ENCODE results near the gene PLEKHG4B.
"Not testable (repeated sequence)": the region's sequence is repeated elsewhere in the genome, so short reads cannot be mapped to it uniquely, and the experiment has no call there.

PLEKHG4B gene

GRCh38 chr5:93221-93980 lies 1.4 kb downstream of the PLEKHG4B start:
- no peak for DNase-seq (ENCODE audit: low read depth in 3 of 3)

DNA sequence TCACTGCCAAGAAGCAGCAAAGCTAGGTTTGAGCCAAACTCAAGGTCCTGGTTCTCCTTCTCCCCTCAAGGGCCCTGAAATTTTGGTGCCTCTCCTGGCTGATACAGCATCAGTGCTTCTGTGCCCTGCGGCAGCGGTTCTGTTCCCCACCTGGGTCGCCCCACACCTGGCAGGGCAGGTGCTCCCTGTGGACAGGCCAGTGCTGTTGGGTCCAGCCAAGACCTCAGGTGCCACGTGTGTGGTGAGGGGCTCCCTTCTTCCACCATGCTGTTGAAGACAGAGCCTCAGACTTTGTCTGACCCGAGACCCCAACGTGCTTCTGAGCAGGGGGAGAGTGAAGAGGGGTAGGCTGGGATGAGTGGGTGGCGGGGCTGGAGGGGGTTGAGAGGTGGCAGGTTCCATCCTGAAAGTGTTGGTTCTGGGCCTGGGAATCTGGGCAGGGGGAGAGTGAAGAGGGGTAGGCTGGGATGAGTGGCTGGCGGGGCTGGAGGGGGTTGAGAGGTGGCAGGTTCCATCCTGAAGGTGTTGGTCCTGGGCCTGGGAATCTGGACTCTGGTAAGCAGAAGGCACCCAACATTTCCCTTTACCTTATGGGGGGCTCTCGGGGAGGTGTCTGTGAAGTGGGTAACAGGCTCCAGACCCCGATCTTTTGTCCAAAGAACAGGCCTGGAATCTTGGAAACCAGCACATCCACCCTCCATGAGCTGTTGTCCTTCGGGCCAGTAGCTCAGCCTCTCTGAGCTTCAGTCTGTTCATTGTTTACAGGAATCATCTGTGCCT lies 2.3 kb downstream of the PLEKHG4B start:
- DNase-seq (ENCODE audit: low read depth in 3 of 3): no peak

GRCh38 chr5:95241-95980 lies 3.4 kb downstream of the PLEKHG4B start:
- no peak for DNase-seq (ENCODE audit: low read depth in 3 of 3)

DNA sequence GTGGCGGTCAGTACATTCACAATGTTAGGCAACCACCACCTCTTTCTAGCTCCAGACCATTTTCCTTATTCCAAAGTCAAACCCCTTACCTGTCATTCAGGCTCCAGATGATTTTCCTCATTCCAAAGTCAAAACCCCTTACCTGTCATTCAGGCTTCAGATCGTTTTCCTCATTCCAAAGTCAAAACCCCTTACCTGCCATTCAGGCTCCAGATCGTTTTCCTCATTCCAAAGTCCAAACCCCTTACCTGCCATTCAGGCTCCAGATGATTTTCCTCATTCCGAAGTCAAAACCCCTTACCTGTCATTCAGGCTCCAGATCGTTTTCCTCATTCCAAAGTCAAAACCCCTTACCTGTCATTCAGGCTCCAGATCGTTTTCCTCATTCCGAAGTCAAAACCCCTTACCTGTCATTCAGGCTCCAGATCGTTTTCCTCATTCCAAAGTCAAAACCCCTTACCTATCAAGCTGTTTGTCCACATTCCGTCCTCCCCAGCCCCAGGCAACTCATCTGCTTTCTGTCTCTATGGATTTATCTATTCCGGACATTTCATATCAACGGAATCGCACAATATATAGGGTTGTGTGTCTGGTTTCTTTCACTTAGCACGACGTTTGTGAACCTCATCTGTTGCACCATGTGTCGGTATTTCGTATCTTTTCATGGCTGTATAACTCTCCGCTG lies 5.2 kb downstream of the PLEKHG4B start:
- no peak for DNase-seq (ENCODE audit: low read depth in 3 of 3)

GRCh38 chr5:99815-100214 lies 7.8 kb downstream of the PLEKHG4B start:
- DNase-seq (ENCODE audit: low read depth in 3 of 3): no peak

DNA sequence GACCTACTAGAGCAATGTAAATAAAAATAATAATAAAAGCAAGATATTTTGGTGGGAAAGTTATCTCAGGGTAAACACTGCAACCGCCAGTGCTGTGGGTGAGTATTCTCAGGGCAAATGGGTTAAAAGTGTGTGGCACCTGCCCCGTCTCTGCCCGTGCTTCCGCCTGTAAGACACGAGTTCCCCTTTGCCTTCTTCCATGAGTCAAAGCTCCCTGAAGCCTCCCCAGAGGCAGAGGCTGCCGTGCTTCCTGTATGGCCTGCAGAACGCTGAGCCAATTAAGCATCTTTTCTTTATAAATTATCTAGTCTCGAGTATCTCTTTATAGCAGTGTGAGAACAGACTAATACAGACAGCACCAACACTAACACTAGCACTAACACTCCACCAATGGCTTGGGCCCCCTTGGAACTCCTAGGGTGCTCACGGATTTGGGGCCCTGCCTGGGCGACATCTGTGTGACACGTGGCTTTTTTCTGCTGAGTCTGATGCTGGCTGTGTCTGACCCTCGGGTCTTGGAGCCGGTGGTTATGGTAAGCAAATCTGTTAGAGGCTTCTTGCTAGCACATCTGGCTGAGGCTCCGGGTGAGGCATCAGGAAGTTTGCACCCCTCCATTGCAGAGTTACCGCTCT lies 10.6 kb downstream of the PLEKHG4B start:
- no peak for DNase-seq (ENCODE audit: low read depth in 3 of 3)

GRCh38 chr5:104106-104505 lies 12.1 kb downstream of the PLEKHG4B start:
- not testable (repeated sequence) for DNase-seq (ENCODE audit: low read depth in 3 of 3)

DNA sequence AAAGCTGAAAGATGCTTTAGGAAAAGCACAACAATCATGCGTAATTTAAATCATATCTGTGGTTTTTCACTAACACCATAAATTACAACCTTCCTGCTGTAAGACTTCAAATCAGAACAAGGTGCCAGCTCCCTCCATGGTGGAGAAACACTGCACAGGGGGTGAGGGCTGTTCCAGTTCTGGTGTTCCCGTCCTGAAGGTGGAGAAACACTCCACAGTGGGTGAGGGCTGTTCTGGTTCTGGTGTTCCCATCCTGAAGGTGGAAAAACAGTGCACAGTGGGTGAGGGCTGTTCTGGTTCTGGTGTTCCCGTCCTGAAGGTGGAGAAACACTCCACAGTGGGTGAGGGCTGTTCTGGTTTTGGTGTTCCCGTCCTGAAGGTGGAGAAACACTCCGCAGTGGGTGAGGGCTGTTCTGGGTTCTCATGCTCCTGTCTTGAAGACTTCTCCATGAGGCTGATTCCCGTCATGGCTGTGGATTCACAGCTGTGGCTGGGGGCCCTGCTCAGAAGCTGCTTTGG lies 12.9 kb downstream of the PLEKHG4B start:
- no peak for DNase-seq (ENCODE audit: low read depth in 3 of 3)

DNA sequence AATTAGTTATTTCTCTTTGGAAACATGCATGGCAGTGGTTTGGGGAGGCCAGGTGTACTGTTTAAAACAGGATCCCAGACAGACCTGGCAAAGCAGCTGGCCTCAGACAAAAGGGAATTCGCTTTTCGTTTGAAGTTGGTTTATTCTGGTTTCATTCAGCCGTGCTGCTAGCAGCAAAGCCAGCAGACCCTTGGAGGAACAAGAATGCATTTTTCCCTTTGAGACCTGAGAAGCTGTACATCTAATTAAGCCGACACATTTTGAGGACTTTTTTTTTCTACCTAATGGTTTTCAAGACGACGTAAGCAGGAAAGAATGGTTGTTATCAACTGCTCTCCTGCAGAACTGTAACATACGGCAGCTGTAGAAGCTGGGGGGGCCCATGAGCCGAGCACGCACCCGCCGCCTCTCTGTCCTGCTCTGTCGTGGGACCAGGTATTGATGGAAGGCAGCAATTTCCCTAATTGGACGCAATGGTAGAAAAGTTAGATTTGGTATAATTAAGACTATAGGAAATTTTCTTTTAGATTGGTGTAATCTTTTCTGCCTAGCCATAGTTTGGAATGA lies 13.6 kb downstream of the PLEKHG4B start:
- DNase-seq (ENCODE audit: low read depth in 3 of 3): no peak

GRCh38 chr5:106587-106986 lies 14.6 kb downstream of the PLEKHG4B start:
- no peak for DNase-seq (ENCODE audit: low read depth in 3 of 3)

DNA sequence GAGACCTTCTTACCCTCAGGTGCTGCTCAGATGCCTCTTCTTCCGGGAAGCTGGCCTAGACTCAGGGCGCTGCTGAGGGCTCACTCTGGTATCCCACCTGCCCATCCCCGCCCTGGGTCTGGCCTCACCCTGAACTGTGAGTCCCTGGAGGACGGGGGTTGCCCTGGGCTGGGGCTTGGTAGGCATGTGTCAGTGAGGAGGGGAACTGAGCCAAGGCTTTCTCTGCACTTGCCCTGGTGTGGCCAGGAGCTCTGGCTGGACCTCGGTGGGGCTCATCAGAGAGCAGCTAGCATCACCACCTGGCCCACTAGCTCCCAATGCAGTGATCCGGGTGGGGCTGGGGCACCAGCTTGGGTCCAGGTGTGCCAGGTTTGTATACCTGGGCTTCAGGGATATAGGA lies 15.6 kb downstream of the PLEKHG4B start:
- DNase-seq (ENCODE audit: low read depth in 3 of 3): no peak

DNA sequence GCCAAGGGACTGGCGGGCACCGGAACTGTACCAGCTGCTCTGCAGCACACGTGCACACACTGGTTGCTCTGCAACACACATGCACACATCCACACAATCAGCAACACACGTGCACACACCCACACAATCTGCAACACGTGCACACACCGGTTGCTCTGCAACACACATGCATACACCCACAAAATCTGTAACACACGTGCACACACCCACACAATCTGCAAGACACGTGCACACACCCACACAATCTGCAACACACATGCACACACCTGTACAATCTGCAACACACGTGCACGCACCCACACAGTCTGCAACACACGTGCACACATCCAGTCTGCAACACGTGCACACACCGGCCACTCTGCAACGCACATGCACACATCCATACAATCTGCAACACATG lies 17.9 kb downstream of the PLEKHG4B start:
- no peak for DNase-seq (ENCODE audit: low read depth in 3 of 3)

DNA sequence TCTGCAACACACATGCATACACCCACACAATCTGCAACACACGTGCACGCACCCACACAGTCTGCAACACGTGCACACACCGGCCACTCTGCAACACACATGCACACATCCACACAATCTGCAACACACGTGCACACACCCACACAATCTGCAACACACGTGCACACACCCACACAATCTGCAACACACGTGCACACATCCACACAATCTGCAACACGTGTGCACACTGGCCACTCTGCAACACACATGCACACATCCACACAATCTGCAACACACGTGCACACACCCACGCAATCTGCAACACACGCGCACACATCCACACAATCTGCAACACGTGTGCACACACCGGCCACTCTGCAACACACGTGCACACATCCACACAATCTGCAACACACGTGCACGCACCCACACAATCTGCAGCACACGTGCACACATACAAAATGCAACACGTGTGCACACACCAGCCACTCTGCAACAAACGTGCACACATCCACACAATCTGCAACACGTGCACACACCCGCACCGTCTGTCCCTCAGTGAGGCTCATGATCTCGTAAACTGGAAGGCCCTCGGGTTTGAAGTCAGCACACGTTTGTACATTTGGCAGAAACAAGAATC lies 18.4 kb downstream of the PLEKHG4B start:
- no peak for DNase-seq (ENCODE audit: low read depth in 3 of 3)

- DNase-seq (ENCODE audit: low read depth in 3 of 3): no peak
Observed at GRCh38 chr5:111171-111570, 19.2 kb downstream of the PLEKHG4B start.

DNA sequence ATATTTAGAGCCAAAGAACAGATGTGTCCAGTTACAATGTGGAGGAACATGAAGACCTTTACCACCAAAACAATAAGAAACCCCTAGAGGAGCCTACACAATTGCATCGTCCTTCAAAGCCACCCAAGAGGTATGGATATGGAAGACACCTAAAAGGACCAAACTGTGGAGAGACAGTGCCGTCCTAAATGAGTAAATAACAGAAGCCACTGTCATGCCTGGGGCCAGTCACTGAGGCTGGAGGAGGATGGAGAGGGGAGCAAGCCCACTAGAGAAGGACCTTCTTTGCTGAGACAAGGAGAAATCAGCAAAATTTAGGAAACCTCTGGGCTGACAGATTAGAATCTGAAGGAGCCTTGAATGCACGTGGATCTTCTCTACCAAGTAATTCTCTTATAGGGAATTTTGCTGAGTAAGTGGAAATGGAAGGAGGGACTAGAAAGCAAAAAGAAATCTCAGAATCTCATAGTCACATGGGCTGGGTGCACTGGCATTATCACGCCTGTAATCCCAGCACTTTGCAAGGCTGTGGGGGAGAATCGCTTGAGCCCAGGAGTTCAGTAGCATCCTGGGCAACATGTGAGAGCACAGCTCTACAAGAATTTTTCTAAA lies 27.6 kb downstream of the PLEKHG4B start:
- DNase-seq (ENCODE audit: low read depth in 3 of 3): no peak

GRCh38 chr5:121432-121831 lies 29.5 kb downstream of the PLEKHG4B start:
- no peak for DNase-seq (ENCODE audit: low read depth in 3 of 3)

DNA sequence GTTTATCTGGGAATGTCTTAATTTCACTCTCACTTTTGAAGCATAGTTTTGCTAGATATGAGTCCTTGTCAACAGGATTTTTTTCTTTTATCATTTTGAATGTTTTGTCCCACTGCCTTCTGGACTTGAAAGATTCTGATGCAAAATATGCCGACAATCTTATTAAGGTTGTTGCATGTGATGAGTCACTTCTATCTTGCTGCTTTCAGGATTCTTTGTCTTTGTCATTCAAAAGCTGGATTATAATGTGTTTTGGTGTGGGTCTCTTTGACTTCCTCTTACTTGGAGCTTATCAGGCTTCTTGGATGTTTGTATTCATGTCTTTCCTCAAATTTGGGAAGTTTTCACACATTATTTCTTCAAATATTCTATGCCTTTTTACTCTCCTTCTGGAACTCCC lies 33.8 kb downstream of the PLEKHG4B start:
- no peak for DNase-seq (ENCODE audit: low read depth in 3 of 3)

DNA sequence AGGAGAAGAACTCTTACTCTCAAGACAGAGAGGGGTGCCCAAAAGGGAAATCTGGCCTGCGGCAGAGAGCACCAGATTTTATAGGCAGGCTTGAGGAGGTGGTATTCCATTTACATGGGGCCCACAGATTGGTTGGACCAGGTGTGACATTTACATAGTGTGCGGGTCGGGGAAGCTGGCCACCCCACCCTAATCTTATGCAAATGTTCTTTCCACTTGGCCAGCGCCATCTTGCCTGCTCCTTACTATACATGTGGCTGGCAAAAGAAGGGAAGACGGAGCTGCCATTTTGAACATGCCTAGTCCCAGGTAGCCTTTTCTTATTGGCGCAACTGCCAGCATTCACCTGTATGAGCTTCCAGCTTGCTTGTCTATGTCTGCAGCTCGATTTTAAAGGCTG lies 34.8 kb downstream of the PLEKHG4B start:
- DNase-seq (ENCODE audit: low read depth in 3 of 3): no peak

DNA sequence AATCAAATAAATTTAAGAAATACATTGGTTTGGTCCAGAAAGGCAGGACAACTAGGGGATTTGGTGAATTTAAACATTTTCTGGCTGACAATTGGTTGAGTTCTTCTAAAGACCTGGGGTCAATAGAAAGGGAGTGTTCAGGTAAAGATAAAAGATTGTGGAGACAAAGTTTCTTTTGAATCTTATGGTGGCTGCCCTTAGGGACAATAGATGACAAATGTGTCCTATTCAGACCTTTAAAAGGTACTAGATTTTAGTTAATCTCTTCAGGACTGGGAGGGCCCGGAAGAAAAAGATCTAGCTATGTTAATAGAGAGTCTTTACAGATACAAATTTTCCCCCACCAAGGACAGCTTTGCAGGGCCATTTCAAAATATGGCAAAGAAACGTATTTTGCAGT lies 35.9 kb downstream of the PLEKHG4B start:
- no peak for DNase-seq (ENCODE audit: low read depth in 3 of 3)

DNA sequence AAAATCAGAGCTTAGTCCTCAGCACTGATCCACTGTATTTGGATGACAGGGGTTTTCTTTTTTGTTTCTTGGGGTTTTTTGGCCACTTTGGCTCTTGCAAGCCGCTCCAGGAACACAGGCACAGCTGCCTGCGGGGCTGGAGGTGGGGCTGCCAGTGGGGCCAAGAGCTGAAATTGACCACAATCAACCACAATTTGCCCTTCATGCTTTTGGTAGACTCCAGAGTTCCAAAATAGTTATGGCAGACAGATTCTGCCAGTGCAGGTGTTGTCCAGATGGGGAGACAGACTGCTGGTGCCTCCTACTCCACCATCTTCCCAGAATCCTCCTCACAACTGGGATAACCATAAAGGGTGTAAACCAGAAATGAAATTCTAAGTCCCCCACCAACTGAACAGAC lies 36.5 kb downstream of the PLEKHG4B start:
- no peak for DNase-seq (ENCODE audit: low read depth in 3 of 3)
